ENCODE results near the gene KRTAP10-2. TPM values are rescaled to one million over a fixed set of nuclear protein-coding genes. Genes with fewer than 3 reads are reported as not detected.
"Not testable (repeated sequence)": the region's sequence is repeated elsewhere in the genome, so short reads cannot be mapped to it uniquely, and the experiment has no call there.

KRTAP10-2 gene
- total RNA-seq, 3 donors from 2014 or later, result not detected

- Histone ChIP-seq H3K4me1 (no peaks in the 10 kb centered on the region), H3K27me3 (peaks cover 0 to 10% of the 10 kb centered on the region in 2 donors), H3K4me3 (no peak overlapping the region), H3K27ac (no peak overlapping the region), H3K36me3 (no peaks in the 10 kb centered on the region), H3K9me3 (peaks cover 25 to 38% of the 10 kb centered on the region in 2 donors)
- no peak for DNase-seq (ENCODE audit: low spot score in 2 of 2)
- intact Hi-C loops (cut with DNase I; ENCODE audit: low total_unique reads), result no loop called here
- no peak for TF ChIP-seq POLR2A (IDR thresholded peaks at IDR 0.05)
Observed at GRCh38 chr21:44579056-44579832, 27.9 kb upstream of the KRTAP10-2 start.

DNA sequence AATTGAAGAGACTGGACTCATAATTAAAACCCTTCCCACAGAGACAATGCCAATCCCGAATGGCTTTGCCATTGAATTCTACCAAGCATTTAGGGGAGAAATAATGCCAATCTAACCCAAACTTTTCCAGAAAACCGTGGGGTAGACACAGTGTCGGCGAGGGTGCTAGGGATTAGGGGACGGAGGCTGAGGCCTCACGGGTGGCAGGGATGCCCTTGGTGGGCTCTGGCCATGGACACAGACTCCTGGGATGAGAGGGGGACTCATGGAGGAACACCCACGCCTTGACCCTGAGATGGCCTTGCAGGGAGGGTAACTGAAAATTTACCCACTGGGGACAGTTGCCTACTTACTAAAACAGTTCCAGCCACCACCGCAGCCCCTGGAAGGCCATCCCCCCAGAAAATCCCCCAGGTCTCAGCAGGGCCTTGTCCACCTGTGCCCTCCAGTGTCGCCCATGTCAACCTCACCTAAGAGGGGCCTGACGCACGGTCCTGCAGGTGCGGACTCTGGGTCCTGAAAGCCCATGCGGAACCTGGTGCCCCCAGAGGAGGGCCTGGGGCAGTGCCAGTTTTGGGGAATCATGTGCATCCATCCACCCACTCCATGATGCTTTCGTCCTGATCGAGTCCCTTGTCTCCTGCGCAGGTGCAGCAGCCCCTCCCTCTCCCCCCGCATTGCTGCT, 27.2 kb upstream of the KRTAP10-2 start:
- peaks cover 0 to 12% of the 10 kb centered on the region in 2 donors for H3K27me3 ChIP-seq
- no peak overlapping the region for H3K27ac ChIP-seq
- DNase-seq (ENCODE audit: low spot score in 2 of 2), result peak in 1 of 2 donors; percentile 36
- H3K4me1 ChIP-seq, result no peaks in the 10 kb centered on the region
- peaks cover 25 to 38% of the 10 kb centered on the region in 2 donors for H3K9me3 ChIP-seq
- intact Hi-C loops (cut with DNase I; ENCODE audit: low total_unique reads), result no loop called here
- H3K4me3 ChIP-seq, result no peak overlapping the region
- TF ChIP-seq POLR2AphosphoS5 (IDR thresholded peaks at IDR 0.05) (no peak), POLR2A (IDR thresholded peaks at IDR 0.05) (no peak)
- TF ChIP-seq, protein P1, sequence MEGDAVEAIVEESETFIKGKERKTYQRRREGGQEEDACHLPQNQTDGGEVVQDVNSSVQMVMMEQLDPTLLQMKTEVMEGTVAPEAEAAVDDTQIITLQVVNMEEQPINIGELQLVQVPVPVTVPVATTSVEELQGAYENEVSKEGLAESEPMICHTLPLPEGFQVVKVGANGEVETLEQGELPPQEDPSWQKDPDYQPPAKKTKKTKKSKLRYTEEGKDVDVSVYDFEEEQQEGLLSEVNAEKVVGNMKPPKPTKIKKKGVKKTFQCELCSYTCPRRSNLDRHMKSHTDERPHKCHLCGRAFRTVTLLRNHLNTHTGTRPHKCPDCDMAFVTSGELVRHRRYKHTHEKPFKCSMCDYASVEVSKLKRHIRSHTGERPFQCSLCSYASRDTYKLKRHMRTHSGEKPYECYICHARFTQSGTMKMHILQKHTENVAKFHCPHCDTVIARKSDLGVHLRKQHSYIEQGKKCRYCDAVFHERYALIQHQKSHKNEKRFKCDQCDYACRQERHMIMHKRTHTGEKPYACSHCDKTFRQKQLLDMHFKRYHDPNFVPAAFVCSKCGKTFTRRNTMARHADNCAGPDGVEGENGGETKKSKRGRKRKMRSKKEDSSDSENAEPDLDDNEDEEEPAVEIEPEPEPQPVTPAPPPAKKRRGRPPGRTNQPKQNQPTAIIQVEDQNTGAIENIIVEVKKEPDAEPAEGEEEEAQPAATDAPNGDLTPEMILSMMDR (IDR thresholded peaks at IDR 0.05), result no peak
- H3K36me3 ChIP-seq, result no peaks in the 10 kb centered on the region

GRCh38 chr21:44576025-44576420, 24.7 kb upstream of the KRTAP10-2 start:
- peaks cover 27 to 32% of the 10 kb centered on the region in 2 donors for H3K9me3 ChIP-seq
- no peaks in the 10 kb centered on the region for H3K4me1 ChIP-seq
- H3K36me3 ChIP-seq, result no peaks in the 10 kb centered on the region
- DNase-seq (ENCODE audit: low spot score in 2 of 2), result peak in 1 of 2 donors; percentile 48
- TF ChIP-seq POLR2A (IDR thresholded peaks at IDR 0.05), result no peak
- TF ChIP-seq POLR2AphosphoS5 (IDR thresholded peaks at IDR 0.05), result no peak
- TF ChIP-seq, protein P1 (IDR thresholded peaks at IDR 0.05), result no peak
- H3K27me3 ChIP-seq, result peaks cover 0 to 18% of the 10 kb centered on the region in 2 donors
- no peak overlapping the region for H3K27ac ChIP-seq
- H3K4me3 ChIP-seq, result no peak overlapping the region
- intact Hi-C loops (cut with DNase I; ENCODE audit: low total_unique reads), result no loop called here

DNA sequence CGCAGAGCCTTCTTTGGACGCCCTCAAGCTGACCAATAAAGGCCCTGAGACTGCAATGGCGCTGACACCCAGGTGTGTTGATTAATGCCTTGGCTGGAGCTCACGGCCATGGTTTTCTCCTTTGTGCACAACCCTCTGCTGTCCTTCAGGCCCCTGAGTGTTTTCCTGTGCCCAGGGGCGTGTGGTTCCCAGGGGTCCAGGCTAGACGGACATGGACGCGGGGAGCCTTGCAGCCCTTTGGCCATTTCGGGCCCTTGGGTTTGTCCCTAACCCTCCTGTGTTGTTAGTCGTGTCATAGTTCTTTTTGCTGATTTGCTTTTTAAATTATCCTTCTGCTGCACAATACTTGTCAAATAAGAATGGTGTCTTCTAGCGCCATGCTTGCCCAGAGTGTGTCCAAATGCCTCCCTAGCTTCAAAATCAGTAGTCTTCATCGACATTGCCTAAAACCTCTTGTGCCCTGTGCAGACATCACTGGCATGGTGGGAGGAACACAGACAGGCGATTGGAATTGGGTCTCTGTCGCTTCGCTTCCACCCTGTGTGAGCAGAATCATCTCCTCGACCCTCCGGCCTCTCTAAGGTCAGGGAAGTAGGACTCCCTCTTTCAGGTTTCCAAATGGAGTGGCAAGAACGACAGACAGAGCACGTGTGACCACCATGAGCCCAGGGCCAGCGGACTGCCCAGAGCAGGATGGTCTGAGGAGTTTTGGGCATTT, 24.2 kb upstream of the KRTAP10-2 start:
- TF ChIP-seq, protein P1 (IDR thresholded peaks at IDR 0.05), result no peak
- TF ChIP-seq POLR2AphosphoS5 (IDR thresholded peaks at IDR 0.05), result no peak
- no peak for TF ChIP-seq POLR2A (IDR thresholded peaks at IDR 0.05)
- Histone ChIP-seq H3K27me3 (peaks cover 0 to 18% of the 10 kb centered on the region in 2 donors), H3K4me3 (no peak overlapping the region), H3K27ac (no peak overlapping the region), H3K36me3 (no peaks in the 10 kb centered on the region), H3K4me1 (no peaks in the 10 kb centered on the region), H3K9me3 (peaks cover 22 to 29% of the 10 kb centered on the region in 2 donors)
- no peak for DNase-seq (ENCODE audit: low spot score in 2 of 2)
- intact Hi-C loops (cut with DNase I; ENCODE audit: low total_unique reads), result no loop called here

- TF ChIP-seq POLR2A (IDR thresholded peaks at IDR 0.05) (no peak), POLR2AphosphoS5 (IDR thresholded peaks at IDR 0.05) (no peak)
- TF ChIP-seq, protein P1 (IDR thresholded peaks at IDR 0.05), result no peak
- peak in 1 of 2 donors; percentile 27 for DNase-seq (ENCODE audit: low spot score in 2 of 2)
- intact Hi-C loops (cut with DNase I; ENCODE audit: low total_unique reads), result no loop called here
- Histone ChIP-seq H3K4me1 (no peaks in the 10 kb centered on the region), H3K4me3 (no peak overlapping the region), H3K27me3 (peaks cover 0 to 24% of the 10 kb centered on the region in 2 donors), H3K36me3 (no peaks in the 10 kb centered on the region), H3K9me3 (peaks cover 15 to 28% of the 10 kb centered on the region in 2 donors), H3K27ac (no peak overlapping the region)
Observed at GRCh38 chr21:44574457-44575306, 23.4 kb upstream of the KRTAP10-2 start.

DNA sequence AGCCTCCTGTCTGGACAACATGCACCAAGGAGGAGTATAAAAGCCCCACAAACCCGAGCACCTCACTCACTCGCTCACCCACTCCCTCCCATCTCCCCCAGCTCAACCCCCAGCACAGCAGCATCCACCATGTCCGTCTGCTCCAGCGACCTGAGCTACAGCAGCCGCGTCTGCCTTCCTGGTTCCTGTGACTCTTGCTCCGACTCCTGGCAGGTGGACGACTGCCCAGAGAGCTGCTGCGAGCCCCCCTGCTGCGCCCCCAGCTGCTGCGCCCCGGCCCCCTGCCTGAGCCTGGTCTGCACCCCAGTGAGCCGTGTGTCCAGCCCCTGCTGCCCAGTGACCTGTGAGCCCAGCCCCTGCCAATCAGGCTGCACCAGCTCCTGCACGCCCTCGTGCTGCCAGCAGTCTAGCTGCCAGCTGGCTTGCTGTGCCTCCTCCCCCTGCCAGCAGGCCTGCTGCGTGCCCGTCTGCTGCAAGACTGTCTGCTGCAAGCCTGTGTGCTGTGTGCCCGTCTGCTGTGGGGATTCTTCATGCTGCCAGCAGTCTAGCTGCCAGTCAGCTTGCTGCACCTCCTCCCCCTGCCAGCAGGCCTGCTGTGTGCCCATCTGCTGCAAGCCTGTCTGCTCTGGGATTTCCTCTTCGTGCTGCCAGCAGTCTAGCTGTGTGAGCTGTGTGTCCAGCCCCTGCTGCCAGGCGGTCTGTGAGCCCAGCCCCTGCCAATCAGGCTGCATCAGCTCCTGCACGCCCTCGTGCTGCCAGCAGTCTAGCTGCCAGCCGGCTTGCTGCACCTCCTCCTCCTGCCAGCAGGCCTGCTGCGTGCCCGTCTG, 22.5 kb upstream of the KRTAP10-2 start, which contains the start of gene KRTAP10-4:
KRTAP10-4 (plus strand) TSS at position 100 of the 827 bp plus-strand sequence; CDS start at position 130, 30 bp downstream.
- intact Hi-C loops (cut with DNase I; ENCODE audit: low total_unique reads); H3K36me3 ChIP-seq; H3K4me1 ChIP-seq; H3K27ac ChIP-seq; H3K4me3 ChIP-seq: not testable (repeated sequence)
- H3K9me3 ChIP-seq, result peaks cover 15 to 28% of the 10 kb centered on the region in 2 donors
- DNase-seq (ENCODE audit: low spot score in 2 of 2), result peak in 1 of 2 donors; percentile 34
- H3K27me3 ChIP-seq, result peaks cover 0 to 26% of the 10 kb centered on the region in 2 donors

Measured in breast epithelium (tissue), 4 donors.